GM18517 (cell line): ENCODE measurements around the gene L3MBTL4.
"Not testable (repeated sequence)": the region's sequence is repeated elsewhere in the genome, so short reads cannot be mapped to it uniquely, and the experiment has no call there.

Experiments used
- ATAC-seq: cut with Tn5 transposase; IDR thresholded peaks from one replicate; pipeline ENCODE4 v1.9.1; 2021; ENCODE audit warnings: mild to moderate bottlenecking, moderate library complexity; ENCODE audit not compliant: unreplicated experiment

The L3MBTL4 gene

DNA sequence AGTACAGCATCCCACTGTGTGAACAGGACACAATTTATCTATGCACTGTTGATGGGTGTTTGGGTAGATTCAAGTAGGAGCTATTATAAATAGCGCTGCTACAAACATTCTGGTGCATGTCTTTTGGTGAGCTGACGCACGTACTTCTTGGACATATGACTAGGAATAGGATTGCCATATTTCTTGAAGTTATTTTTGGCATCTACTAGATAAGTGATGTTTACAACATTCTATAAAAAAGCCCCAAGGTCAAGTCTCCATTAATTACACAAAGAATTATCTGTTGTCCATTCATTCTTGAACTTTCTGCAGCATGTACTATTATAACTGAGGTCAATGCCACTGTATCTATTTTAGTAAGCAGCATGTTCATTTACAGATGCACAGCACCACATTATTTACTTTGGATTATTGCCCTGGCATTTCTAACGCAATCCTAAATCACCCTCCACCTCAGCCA lies 293.9 kb downstream of the L3MBTL4 start:
- ATAC-seq = no peak

DNA sequence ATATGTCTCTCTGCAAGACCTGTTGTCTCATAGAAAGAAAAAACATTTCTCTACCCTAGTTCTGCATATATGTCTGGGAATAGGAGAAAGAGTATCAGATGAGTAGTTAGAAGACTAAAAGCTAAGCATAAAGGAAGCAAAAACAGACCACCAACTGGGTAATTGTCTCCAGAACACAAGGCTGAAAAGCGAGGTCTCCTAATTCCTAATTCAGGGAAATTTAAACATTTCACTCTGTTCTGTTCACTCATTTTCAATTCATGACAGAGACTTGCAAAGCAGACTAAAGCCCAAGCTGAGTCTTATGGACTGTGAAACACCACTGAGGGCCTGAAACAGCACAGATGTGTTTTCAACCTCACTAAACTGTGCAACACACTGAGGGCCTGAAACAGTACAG lies 294.9 kb downstream of the L3MBTL4 start:
- ATAC-seq = no peak

DNA sequence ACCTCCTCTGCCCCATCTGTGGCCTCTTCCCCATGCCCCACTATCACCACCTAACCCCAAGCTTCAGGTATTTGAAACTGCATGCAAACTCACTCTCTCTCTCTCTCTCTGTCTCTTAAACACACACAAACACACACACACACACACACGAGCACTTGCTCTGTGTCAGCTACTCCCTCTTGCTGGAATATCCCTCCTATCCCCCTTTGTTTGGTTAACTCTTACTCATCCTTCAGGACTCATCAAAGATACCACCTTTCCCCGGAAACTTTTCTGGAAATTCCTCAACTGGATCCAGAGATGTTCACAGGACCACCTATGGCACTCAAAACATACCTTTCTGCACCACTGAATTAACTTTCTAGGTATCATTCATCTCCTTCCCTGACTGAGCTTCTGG lies 296.6 kb downstream of the L3MBTL4 start:
- no peak for ATAC-seq

DNA sequence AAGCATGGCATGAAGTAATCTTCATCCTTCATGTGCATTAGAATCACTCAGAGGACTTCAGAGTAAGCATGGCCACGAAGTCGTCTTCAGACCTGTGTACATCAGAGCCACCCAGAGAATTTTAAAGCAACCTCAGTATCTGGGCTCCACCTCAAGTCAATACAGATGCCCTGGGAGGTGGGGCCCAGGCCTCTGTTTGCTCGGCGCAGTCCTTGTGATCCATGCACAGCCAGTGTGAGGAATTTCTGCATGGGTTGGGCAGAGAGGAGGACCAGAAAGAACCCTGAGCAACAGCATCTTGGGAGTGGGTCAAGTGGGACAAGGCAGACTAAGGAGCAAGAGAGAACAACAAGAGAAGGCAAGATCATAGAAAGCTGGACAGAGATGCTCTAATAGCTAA lies 299.0 kb downstream of the L3MBTL4 start:
- no peak for ATAC-seq

DNA sequence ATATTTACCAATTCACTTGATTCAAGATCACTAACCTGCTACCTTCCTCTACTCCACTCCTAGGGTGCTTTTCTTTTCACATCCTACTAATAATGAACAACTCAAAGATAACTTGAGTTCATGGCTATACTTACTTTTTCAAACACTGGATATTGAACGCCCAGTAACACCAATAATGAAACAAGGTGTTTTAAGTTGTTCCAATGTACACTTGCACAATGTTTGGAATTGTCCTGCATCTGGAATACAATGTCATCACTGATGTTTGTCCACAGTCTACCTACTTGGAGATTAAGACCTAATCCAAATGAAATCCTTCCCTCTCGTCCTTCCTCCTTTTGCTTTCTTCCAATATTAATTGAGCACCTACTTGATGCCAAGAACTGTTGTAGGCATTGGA lies 301.1 kb downstream of the L3MBTL4 start:
- no peak for ATAC-seq

DNA sequence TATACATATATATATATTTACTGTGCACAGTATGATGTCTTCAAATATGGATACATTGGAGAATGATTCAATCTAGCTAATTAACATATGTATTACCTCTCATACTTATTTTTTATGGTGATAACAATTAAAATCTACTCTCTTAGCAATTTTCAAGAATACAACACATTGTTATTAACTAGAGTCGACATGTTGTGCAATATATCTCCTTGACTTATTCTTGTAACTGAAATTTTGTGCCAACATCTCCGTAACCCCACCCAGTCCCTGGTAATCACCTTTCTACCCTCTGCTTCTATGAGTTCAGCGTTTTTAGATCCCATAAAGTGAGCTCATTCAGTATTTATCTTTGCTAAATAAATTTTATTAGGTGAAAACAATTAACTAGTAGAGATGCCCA lies 303.0 kb downstream of the L3MBTL4 start:
- ATAC-seq = no peak

DNA sequence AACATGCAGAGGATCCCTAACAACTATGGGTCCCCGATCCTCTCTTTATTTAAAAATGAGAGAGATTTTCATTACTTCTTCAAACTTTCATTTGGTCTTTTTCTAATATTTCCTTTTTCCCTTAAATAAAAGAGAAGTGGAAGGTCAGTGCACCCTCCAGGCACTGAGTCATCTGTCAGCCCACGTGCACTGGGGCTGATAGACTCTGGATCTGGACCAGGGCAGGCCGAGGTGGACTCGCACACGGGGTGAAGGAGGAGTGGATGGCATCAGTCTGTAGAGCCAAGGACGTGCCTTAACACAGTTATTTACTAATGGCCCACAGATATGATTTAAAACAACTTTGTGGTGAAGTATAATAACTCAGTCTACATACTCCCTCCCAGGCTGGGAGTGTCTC lies 305.0 kb downstream of the L3MBTL4 start:
- no peak for ATAC-seq

DNA sequence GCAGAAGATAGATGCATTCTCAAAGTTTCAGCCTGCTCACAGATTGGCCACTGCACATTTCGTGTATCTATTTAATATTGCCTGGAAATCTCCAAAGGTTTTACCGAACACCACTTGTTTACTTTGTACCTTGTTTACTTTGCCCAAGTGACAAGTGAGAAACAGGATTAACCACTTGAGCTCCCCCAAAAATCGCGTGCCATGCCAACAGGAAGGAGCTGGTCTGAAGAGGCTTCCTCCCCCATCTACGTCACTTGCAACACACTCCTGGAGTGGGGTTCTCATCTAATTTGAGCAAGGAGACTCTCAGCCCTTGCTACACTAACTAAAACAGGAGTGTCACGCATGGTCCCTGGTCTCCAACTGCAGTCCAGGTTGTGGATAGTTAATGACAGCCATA lies 306.9 kb downstream of the L3MBTL4 start:
- ATAC-seq = no peak

DNA sequence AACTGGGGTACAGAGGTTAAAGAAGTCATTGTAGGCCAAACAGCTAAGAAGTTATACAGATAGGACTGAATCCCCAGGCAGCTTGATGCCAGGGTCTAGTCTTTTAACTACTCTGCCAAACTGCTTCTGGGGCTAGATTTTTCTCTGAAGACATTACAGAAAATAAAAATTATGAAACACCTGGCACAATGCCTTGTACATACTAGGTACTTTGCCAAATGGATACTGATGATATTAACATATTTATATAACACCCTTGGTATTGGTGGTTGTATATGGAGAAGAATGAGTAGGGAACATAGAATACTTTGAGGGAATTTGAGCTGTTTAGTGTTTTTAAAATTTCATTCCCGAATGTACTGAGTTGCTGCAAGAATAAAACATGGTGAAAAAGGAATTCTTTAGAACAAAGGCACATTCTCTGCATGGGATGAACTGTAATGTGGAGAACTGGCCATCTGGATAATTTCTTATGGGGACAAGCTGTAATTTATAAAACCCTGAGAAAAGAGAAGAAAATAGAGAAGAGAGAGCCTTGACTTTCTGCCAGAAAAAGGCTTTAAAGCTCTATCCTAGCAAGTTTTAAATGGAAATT lies 308.5 kb downstream of the L3MBTL4 start:
- ATAC-seq = no peak

DNA sequence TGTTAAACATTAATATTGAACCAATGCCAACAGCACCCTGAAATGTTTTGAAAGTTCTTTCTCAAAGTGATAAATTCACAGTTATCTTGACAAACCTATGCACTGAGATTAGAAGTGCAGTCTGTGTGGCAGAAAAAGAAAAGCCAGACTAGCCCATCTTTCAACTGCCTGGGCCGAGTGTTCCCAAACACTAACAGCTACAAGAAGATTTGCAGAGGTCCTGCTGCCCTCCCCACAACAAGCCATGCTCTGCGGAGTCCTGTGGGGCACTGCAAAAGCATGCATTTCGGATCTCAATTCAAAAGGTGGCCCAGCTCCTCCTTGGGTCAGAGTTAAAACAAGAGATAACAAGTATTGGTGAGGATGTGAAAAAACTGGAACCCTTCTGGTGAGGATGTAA lies 311.0 kb downstream of the L3MBTL4 start:
- no peak for ATAC-seq

DNA sequence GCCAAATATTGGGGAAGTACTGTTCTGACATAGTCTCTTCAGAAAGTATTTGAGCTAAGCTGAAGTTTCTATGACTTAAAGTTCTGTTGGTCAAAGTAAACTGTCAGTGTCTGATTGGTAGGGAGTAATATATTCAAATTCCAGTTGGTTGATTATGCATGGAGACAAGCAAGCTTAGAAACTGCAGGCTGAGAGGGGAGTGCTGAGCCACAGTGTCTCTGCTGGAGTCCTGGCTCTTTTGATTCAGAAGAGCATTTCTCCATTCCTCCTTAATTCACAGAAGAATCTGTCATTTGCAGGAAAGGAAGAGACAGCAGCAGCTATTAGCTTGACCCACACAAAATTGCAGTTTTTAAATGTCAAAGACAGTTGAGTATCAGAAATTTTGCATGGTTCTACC lies 318.0 kb downstream of the L3MBTL4 start:
- no peak for ATAC-seq

DNA sequence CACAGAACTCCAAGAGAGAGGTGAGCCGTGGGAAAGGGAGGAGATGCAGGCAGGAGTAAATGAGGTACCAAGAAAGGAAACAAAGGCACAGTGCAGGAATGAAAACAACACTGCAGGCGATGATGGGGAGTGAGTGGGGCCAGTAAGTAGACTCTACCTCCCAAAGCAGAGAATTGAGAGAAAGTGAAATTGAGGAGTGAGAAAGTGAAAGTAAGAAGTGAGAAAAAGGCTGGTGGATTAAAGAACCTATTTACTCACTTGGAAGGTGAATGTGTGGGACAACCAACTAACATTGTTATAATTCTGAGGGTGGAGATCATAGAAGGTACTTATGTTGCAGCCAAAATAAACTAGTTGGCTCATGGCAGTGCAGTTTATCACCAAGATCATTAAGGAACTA lies 326.3 kb downstream of the L3MBTL4 start:
- ATAC-seq = no peak

DNA sequence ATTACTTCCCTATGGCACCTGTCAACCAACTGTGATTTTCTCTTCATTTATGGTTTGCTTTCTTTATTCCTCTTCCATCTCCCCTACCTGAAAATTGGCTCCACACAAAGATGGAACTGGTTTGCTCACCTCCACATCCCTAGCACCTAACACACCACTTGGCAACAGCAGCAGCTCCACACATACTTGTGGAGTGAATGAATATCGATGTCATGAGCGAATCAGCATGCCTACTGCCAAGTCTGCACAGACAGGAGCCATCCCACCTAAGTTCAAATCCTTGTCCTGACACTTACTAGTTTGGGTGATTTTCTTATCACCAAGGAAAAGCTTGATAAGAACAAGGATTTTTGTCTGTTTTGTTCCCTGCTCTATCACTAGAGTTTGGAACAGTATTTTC lies 328.0 kb downstream of the L3MBTL4 start:
- no peak for ATAC-seq

DNA sequence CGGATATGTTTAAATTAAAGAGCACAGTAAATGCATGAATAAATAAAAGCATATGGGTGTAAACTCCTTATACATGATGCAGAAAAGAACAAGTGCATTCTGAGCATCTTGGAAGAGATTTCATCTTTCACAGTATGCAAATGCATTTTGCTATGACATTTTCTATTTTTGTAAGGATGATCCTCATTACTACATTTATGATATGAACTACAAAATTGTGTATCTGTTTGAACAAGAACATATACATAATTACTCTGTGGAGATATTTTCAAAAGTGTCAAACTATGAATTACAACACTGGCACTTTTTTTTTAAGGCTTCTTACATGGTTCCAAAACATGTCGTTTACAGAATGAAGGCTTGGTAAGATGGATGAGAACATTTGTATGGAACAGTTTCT lies 335.3 kb downstream of the L3MBTL4 start:
- ATAC-seq = no peak

DNA sequence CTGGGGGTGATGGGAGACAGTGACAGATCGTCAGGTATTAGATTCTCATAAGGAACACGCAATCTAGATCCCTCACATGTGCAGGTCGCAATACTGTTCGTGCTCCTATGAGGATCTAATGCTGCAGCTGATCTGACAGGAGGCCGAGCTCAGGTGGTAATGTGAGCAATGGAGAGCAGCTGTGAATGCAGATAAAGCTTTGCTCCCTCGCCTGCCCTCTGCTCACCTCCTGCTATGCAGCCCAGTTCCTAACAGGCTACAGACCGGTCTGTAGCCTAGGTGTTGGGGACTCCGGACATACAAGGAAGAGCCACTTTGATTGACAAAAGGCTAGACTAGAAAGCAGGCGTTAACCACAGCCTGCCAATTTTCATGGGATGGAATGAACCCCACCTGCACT lies 335.8 kb downstream of the L3MBTL4 start:
- ATAC-seq = no peak

DNA sequence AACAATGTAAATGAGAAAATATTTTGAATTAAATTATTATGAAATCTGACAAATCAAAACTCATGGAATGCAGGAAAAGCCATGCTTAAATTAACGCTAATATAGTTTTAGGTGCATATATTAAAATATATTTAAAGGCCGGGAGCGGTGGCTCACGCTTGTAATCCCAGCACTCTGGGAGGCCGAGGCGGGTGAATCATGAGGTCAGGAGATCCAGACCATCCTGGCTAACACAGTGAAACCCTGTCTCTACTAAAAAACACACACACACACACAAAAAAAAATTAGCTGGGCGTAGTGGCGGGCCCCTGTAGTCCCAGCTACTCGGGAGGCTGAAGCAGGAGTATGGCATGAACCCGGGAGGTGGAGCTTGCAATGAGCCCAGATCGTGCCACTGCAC lies 342.3 kb downstream of the L3MBTL4 start:
- ATAC-seq = not testable (repeated sequence)

DNA sequence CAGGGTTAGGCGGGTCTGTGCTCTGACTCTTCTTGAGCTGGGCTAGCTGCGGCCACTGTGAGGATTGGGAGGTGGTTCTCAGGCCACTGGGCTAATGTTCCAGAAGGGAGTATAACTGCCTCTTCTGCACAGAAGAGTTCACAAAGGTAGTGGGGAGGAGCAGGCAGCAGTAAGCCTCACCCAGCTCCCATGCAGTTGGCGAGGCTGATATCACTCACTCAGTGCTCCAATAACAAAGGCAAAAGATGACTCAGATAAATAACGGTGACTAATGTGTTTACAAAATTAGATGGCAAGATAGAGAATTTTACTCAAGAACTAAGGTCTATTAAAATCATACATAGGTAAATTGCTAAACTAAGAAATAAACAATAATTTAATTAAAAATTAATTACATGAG lies 345.2 kb downstream of the L3MBTL4 start:
- ATAC-seq = no peak

DNA sequence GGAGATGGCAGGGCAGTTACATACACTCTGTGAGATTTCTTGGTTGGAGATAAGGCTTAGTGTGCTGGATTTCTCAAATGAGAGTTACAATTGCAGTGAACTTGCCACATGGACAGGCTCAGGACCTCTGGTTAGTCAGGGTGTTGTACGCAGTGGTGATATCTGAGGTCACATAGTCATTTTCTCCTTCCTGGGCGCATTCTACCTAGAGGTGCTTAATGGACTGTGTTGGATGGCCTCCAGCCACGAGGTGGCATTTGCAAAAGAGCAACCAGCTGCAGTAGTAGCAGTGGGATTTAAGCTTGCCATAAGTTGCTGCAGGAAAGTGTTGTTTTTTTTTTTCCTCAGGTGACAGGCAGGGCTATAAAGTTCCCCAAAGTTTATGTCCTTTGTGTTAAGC lies 345.6 kb downstream of the L3MBTL4 start:
- ATAC-seq = no peak

DNA sequence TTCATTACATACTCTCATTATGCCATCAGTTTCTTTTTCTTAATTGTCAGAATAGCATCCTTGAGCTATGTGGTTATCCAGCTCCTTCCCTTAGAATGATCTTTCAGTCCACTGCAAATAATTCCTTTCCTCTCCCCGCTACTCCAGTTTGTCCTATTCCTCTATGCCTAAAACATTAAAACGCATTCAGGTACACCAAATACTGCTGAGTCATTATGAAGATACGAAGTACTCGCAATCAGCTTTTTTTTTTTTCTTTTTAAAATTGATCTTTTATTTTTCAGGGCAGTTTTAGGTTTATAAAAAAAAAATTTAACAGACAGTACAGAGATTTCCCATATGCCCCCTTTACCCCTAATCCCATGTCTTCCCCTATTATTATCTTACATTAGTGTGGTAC lies 354.6 kb downstream of the L3MBTL4 start:
- ATAC-seq = no peak

DNA sequence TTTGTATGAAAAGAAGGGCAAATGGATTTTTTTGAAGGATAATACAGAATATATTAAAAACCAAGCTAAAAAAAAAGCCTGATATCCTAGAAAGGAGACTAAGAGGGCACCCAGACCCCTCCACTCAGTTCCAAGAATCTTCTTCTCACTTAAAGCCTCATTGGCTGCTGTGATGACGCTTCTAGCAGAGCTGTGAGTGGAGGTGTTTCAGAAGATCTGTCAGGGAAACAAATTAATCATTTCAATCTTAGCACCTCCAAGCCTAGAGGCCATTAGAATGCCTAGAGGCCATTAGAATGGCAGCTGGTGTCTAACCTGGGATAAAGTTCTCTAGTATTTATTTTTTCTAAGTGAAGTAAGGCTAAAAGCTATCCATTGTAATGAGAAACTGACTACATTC lies 355.2 kb downstream of the L3MBTL4 start:
- ATAC-seq = no peak

DNA sequence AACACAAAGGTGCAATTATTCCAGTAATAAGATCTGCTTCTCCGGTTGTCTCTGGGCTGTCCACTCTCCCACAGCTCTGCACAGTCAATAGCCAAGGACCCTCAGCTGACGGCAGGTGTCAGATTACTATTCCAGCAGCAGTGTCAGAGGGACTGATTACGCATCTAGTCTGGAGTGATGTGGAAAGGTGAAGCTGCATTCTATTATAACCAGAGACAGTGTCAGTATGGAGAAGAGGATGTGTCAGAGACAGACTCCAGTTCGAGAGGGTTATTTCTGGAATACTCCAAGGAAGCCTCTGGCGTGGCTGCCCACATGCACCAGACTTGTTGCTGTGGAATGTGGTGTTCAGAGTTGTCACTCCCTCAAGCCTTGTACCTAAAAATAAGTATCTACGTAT lies 355.8 kb downstream of the L3MBTL4 start:
- ATAC-seq = no peak

DNA sequence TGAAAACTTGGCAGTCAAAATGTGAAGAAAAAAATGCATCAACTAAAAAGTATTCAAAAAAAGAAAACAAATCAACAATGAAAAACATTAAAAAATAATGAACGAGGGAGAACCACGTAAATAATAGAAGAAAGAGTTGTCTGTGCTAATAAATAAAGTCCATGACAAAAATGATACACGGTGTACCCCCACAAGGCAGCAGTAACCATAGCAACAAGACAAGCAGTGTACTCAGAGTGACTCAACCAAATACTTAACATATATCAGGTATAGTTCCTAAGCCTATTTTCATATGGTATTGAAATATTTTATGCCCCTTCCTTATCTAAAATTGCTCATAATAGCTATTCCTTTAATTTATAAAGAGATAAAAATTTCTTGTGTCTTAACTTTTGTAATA lies 357.1 kb downstream of the L3MBTL4 start:
- ATAC-seq = no peak

DNA sequence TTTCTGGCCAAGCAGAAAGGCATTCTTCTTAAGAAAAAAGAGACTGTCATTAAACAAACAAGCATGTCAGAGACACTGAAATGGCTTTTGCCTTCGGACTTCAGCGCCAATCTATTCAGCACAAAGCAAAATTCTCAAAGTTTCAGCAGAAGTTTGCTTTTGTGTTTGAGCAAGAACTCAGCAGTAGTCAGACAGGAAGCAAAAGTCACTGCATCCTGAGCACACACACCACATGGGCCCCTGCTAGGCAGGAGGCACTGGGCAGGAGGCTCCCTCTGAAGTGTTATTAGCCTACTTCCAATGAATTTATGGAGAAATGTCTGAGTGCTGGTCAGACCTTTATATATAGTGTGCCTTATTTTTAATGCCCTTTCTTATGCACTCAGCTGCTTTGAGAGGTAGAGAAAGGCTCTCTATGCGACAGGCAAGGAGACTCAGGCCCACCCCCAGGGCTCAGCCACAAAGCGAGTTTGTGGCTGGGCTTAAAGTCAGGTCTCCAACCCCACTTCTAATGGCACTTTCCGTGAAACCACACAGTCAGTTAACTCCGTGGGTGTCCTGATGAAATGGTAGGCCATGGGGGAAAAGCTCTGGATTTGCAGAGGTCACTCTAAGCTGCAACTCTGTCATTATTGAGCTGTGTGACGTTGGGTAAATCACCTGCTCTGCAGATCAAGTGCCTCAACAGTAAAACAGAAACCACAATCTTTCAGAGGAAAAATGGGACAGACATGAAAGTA lies 358.4 kb downstream of the L3MBTL4 start:
- no peak for ATAC-seq
